GM21390 (cell line): ENCODE measurements around the gene IQGAP3.

ENCODE experiments used
- ATAC-seq: cut with Tn5 transposase; IDR thresholded peaks from one replicate; pipeline ENCODE4 v1.9.1; 2021; ENCODE audit not compliant: unreplicated experiment

The IQGAP3 gene

GRCh38 chr1:156497743-156498431 lies 74.5 kb downstream of the IQGAP3 start:
- ATAC-seq, result no peak

GRCh38 chr1:156497078-156497742 lies 75.2 kb downstream of the IQGAP3 start:
- ATAC-seq, result no peak

GRCh38 chr1:156496211-156496761 lies 76.1 kb downstream of the IQGAP3 start:
- no peak for ATAC-seq

- ATAC-seq, result no peak
Measured at GRCh38 chr1:156495401-156496140, 76.8 kb downstream of the IQGAP3 start.

GRCh38 chr1:156494309-156494895 lies 78.0 kb downstream of the IQGAP3 start:
- ATAC-seq, result no peak

- no peak for ATAC-seq
Measured at GRCh38 chr1:156493742-156494141, 78.6 kb downstream of the IQGAP3 start.

- no peak for ATAC-seq
Measured at GRCh38 chr1:156493154-156493631, 79.2 kb downstream of the IQGAP3 start.

GRCh38 chr1:156492591-156493080 lies 79.7 kb downstream of the IQGAP3 start:
- no peak for ATAC-seq

- no peak for ATAC-seq
Measured at GRCh38 chr1:156492013-156492590, 80.3 kb downstream of the IQGAP3 start.

GRCh38 chr1:156491151-156491949 lies 81.0 kb downstream of the IQGAP3 start:
- no peak for ATAC-seq

- ATAC-seq, result no peak
Measured at GRCh38 chr1:156490401-156491032, 81.8 kb downstream of the IQGAP3 start.

GRCh38 chr1:156489935-156490293 lies 82.5 kb downstream of the IQGAP3 start:
- ATAC-seq, result no peak

GRCh38 chr1:156489166-156489934 lies 83.0 kb downstream of the IQGAP3 start:
- ATAC-seq, result peak; percentile 22

- ATAC-seq, result peak; percentile 63
Measured at GRCh38 chr1:156488566-156489165, 83.7 kb downstream of the IQGAP3 start.

- ATAC-seq, result no peak
Measured at GRCh38 chr1:156487862-156488261, 84.5 kb downstream of the IQGAP3 start.

- ATAC-seq, result no peak
Measured at GRCh38 chr1:156486421-156487344, 85.7 kb downstream of the IQGAP3 start.

GRCh38 chr1:156485984-156486383 lies 86.4 kb downstream of the IQGAP3 start:
- ATAC-seq, result no peak
